SK-N-MC (cell line): ENCODE data around the gene C1QTNF9.

Experiments used
- EZH2 ChIP-seq: fragments of 200-600 bp; sonication (generic); IDR thresholded peaks from one replicate; pipeline ENCODE4 v1.6.1; 2017; ENCODE audit warnings: antibody characterized with exemption
- POLR2AphosphoS5 ChIP-seq: IDR thresholded peaks from 2 replicates; pipeline ENCODE4 v1.6.1; 2012; ENCODE audit warnings: mild to moderate bottlenecking, low read depth, low read length, borderline replicate concordance

DNA sequence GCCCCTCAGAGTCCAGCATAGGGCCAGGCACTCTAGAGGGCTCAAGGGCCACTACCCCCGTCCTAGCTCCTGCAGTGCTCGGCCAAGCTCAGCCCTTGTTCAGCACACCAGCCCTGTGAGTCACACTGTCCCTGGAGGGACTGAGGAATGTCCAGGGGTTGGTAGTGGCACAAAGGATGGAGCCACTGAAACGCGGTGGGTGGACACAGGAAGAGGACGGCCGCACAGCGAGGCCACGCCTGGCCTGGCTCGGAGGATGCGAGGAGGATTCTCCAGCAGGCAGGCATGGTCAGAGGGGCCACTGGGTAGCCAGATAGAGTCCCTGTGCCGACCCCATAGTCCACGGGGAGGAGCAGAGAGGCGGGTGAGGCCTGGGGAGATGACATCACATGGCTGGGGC is 45.7 kb downstream of the C1QTNF9 start:
- TF ChIP-seq POLR2AphosphoS5 = no peak
- TF ChIP-seq EZH2 = no peak
